Thymus (tissue), 14 donors: ENCODE measurements around the gene HPGD. TPM values are rescaled to one million over a fixed set of nuclear protein-coding genes. Genes with fewer than 3 reads are reported as not detected.

ENCODE experiments used
- DNase-seq, 9 donors: peaks; one replicate each; pipeline ENCODE4 v3.0.0-alpha.2; 2013; ENCODE audit warnings: low spot score in 9 of 9, low read depth in 6 of 9, missing footprints in 1 of 9
- H3K27ac ChIP-seq, 2 donors: one replicate each; pipeline ENCODE4 v1.5.1; 2013; ENCODE audit warnings: control low read depth in 1 of 2, low read depth in 1 of 2, low read length in 1 of 2, mild to moderate bottlenecking in 1 of 2, moderate library complexity in 1 of 2
- H3K27me3 ChIP-seq, 2 donors: one replicate each; pipeline ENCODE4 v1.5.1; 2013; ENCODE audit warnings: low read length in 1 of 2; ENCODE audit not compliant: control insufficient read depth in 2 of 2, insufficient read depth in 1 of 2
- H3K36me3 ChIP-seq, 2 donors: one replicate each; pipeline ENCODE4 v1.5.1; 2013; ENCODE audit warnings: low read length in 1 of 2, mild to moderate bottlenecking in 1 of 2, moderate library complexity in 1 of 2; ENCODE audit not compliant: control insufficient read depth in 2 of 2, insufficient read depth in 2 of 2
- H3K4me1 ChIP-seq, 2 donors: one replicate each; pipeline ENCODE4 v1.5.1; 2013; ENCODE audit warnings: low read length in 2 of 2; ENCODE audit not compliant: control insufficient read depth in 2 of 2, insufficient read depth in 2 of 2
- H3K4me3 ChIP-seq, 2 donors: one replicate each; pipeline ENCODE4 v1.5.1; 2013; ENCODE audit warnings: low read length in 2 of 2, control low read depth in 1 of 2, mild to moderate bottlenecking in 1 of 2
- H3K9me3 ChIP-seq, 2 donors: one replicate each; pipeline ENCODE4 v1.5.1; 2013; ENCODE audit warnings: low read length in 1 of 2, mild to moderate bottlenecking in 1 of 2; ENCODE audit not compliant: control insufficient read depth in 2 of 2, insufficient read depth in 1 of 2
- WGBS: extraction: QIAGEN DNeasy Blood & Tissue Kit; methylation state at CpG from one replicate; pipeline ENCODE4 v1.1.7; 2013; 5-methylcytosine and 5-hydroxymethylcytosine counted together
- long read RNA-seq, 10 donors: transcript quantifications; one replicate each; lab custom pipeline, GENCODE V29; 2026
- polyA plus RNA-seq: library from polyadenylated mRNA; stranded (reverse); fragments of 200-250 nt; gene quantifications from one replicate; pipeline ENCODE4 v1.2.3, GENCODE V29; 2013
- total RNA-seq: library from RNA; stranded (reverse); fragments of 120-200 nt; gene quantifications from one replicate; pipeline ENCODE4 v1.2.4, GENCODE V29; 2013
- donor health status: healthy.

The HPGD gene
- total RNA-seq = 51.6 TPM
- polyA plus RNA-seq = 24.7 TPM
- long read RNA-seq, donor 1, transcript HPGD-202 (7 exons, 3,027 nt) = major isoform, 9 of 10 reads
- long read RNA-seq, donor 1, partial matches to known transcripts = 0 of 10 reads
- long read RNA-seq, donor 1, other reads (novel, unspliced or antisense) = 0 of 10 reads
- long read RNA-seq, donor 2 = 0 reads
- long read RNA-seq, donor 3, transcript HPGD-202 (7 exons, 3,027 nt) = major isoform, 30 of 51 reads
- long read RNA-seq, donor 3, partial matches to known transcripts = 15 of 51 reads
- long read RNA-seq, donor 3, other reads (novel, unspliced or antisense) = 0 of 51 reads
- long read RNA-seq, donor 4, transcript HPGD-202 (7 exons, 3,027 nt) = major isoform, 14 of 20 reads
- long read RNA-seq, donor 4, partial matches to known transcripts = 0 of 20 reads
- long read RNA-seq, donor 4, other reads (novel, unspliced or antisense) = 0 of 20 reads
- long read RNA-seq, donor 5, transcript HPGD-202 (7 exons, 3,027 nt) = major isoform, 47 of 78 reads
- long read RNA-seq, donor 5, partial matches to known transcripts = 19 of 78 reads
- long read RNA-seq, donor 5, other reads (novel, unspliced or antisense) = 0 of 78 reads
- long read RNA-seq, donor 6, transcript HPGD-202 (7 exons, 3,027 nt) = major isoform, 14 of 15 reads
- long read RNA-seq, donor 6, partial matches to known transcripts = 0 of 15 reads
- long read RNA-seq, donor 6, other reads (novel, unspliced or antisense) = 0 of 15 reads
- long read RNA-seq, donor 7, transcript HPGD-202 (7 exons, 3,027 nt) = major isoform, 30 of 44 reads
- long read RNA-seq, donor 7, partial matches to known transcripts = 12 of 44 reads
- long read RNA-seq, donor 7, other reads (novel, unspliced or antisense) = 0 of 44 reads
- long read RNA-seq, donor 8, transcript HPGD-202 (7 exons, 3,027 nt) = major isoform, 12 of 16 reads
- long read RNA-seq, donor 8, partial matches to known transcripts = 0 of 16 reads
- long read RNA-seq, donor 8, other reads (novel, unspliced or antisense) = 0 of 16 reads
- long read RNA-seq, donor 9, transcript HPGD-202 (7 exons, 3,027 nt) = major isoform, 12 of 12 reads
- long read RNA-seq, donor 9, partial matches to known transcripts = 0 of 12 reads
- long read RNA-seq, donor 9, other reads (novel, unspliced or antisense) = 0 of 12 reads
- long read RNA-seq, donor 10, transcript HPGD-202 (7 exons, 3,027 nt) = major isoform, 16 of 20 reads
- long read RNA-seq, donor 10, partial matches to known transcripts = 0 of 20 reads
- long read RNA-seq, donor 10, other reads (novel, unspliced or antisense) = 0 of 20 reads

DNA sequence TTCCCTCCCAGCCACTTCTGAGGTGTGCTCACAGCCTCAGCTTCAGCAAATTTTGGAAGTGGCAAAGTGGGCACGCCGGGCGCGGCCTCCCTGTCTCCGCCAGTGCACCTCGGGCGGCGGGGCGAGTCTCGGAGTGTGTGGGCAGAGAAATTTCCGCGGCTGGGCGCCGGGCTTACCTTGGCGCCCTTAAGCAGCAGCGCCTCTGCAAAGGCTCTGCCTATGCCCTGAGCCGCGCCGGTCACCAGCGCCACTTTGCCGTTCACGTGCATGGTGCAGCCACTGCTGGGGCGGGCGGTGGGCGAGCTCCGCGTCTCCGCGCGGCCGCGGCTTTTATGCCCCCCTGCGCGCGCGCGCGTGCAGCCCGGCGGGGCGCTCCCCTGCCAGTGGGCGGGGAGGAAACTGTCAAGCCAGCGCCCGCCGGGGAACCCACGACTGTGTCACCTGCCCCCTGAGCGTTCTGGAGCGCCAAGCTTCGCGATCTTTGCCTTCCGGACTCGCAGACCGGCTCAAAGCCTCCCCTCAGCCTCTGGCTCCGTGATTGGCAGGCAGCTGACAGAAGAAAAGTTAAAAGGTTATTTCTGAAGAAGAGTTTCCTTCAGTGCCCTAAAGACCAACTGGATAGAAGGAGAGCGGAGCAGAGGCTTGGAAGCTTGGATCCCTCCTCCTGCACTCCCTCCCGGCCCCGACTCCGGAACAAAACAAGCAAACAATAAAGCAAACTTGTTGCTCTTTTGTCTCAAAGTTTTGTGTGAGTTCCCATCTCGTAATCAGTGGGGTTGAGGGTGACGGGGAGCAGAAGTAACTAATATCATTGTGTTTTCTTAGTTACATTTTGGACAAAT is at the start of gene HPGD:
TSS of gene HPGD (minus strand) at position 306 of the 842 bp plus-strand sequence. CDS start at position 269, 37 bp downstream.
- peaks cover 0 to 9% of the 10 kb centered on the region in 2 donors for H3K27me3 ChIP-seq
- peak; percentile 68 to 95 (median 82) for DNase-seq
- under 1% methylated on average over 60 of the region's 60 CpGs for WGBS

GRCh38 chr4:174564529-174564928 is 42.2 kb upstream of the HPGD start:
- Histone ChIP-seq H3K27ac (no peak overlapping the region), H3K4me3 (no peak overlapping the region), H3K9me3 (no peaks in the 10 kb centered on the region), H3K27me3 (no peaks in the 10 kb centered on the region), H3K36me3 (no peaks in the 10 kb centered on the region), H3K4me1 (no peaks in the 10 kb centered on the region)
- DNase-seq = no peak
- 63% methylated on average over 2 of the region's 2 CpGs for WGBS

More for the DNA sequence above, at the start of gene HPGD:
- Histone ChIP-seq H3K4me3 (peak within 1 kb of the TSS; percentile 59 to 83), H3K4me1 (peaks cover 4 to 15% of the 10 kb centered on the region in 2 donors), H3K9me3 (no peaks in the 10 kb centered on the region), H3K36me3 (no peaks in the 10 kb centered on the region), H3K27ac (peak within 1 kb of the TSS; percentile 81 to 86)

GRCh38 chr4:174563399-174563798 is 41.1 kb upstream of the HPGD start:
- Histone ChIP-seq H3K36me3 (no peaks in the 10 kb centered on the region), H3K4me3 (no peak overlapping the region), H3K27ac (no peak overlapping the region), H3K9me3 (no peaks in the 10 kb centered on the region), H3K27me3 (no peaks in the 10 kb centered on the region), H3K4me1 (no peaks in the 10 kb centered on the region)
- DNase-seq = no peak
- 92% methylated on average over 1 of the region's 1 CpG for WGBS

- no peaks in the 10 kb centered on the region for H3K36me3 ChIP-seq
- no peaks in the 10 kb centered on the region for H3K4me1 ChIP-seq
- WGBS = 18% methylated on average over 2 of the region's 2 CpGs
- no peak overlapping the region for H3K4me3 ChIP-seq
- H3K27ac ChIP-seq = no peak overlapping the region
- no peaks in the 10 kb centered on the region for H3K9me3 ChIP-seq
- H3K27me3 ChIP-seq = no peaks in the 10 kb centered on the region
- DNase-seq = no peak
Observed at GRCh38 chr4:174561560-174561959, 39.3 kb upstream of the HPGD start.

GRCh38 chr4:174559894-174560293 is 37.6 kb upstream of the HPGD start:
- Histone ChIP-seq H3K4me1 (no peaks in the 10 kb centered on the region), H3K9me3 (no peaks in the 10 kb centered on the region), H3K27ac (no peak overlapping the region), H3K4me3 (no peak overlapping the region), H3K27me3 (no peaks in the 10 kb centered on the region), H3K36me3 (no peaks in the 10 kb centered on the region)
- 93% methylated on average over 2 of the region's 2 CpGs for WGBS
- no peak for DNase-seq

GRCh38 chr4:174555789-174556630 is 33.7 kb upstream of the HPGD start:
- Histone ChIP-seq H3K4me3 (no peak overlapping the region), H3K9me3 (peaks cover 0 to 5% of the 10 kb centered on the region in 2 donors), H3K27me3 (no peaks in the 10 kb centered on the region), H3K27ac (no peak overlapping the region), H3K36me3 (no peaks in the 10 kb centered on the region), H3K4me1 (no peaks in the 10 kb centered on the region)
- 94% methylated on average over 4 of the region's 4 CpGs for WGBS
- no peak for DNase-seq

DNA sequence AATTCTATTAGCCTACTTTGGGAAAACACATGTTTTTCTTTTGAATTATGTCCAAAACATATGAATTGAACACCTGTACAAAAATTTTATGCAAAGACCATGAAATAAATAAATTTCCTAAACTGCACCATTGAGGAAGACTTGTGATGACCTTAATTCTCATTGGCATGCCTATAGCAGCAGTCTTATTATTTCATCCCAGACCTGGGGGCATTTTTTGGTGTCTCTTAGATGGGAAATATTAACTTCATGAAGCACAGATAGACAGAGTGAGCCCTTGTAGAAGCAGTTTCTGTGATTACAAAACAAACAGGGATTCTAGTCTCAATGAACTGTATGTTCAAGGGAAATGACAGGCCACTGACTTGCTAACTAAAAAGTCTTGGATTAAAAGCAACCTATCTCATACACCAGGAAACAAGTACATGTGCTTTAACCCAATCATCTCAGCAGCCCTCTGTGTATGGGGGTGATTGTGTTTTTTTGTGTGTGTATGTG is 32.0 kb upstream of the HPGD start:
- Histone ChIP-seq H3K27ac (no peak overlapping the region), H3K4me3 (no peak overlapping the region), H3K27me3 (no peaks in the 10 kb centered on the region), H3K4me1 (no peaks in the 10 kb centered on the region), H3K36me3 (no peaks in the 10 kb centered on the region), H3K9me3 (peaks cover 0 to 5% of the 10 kb centered on the region in 2 donors)
- no peak for DNase-seq
